Renal cortical epithelial cell (primary cell): Measurements from ENCODE around the gene ALDH1A2. TPM values are rescaled to one million over a fixed set of nuclear protein-coding genes. Genes with fewer than 3 reads are reported as not detected.
"Not testable (repeated sequence)": the region's sequence is repeated elsewhere in the genome, so short reads cannot be mapped to it uniquely, and the experiment has no call there.

Source experiments
- DNase-seq: peaks from one replicate; pipeline ENCODE4 v3.0.0-alpha.2; 2011; ENCODE audit warnings: low read depth
- total RNA-seq: library from RNA; depleted of rRNA; stranded (reverse); fragments of >200 nt; gene quantifications from 2 replicates; pipeline ENCODE4 v1.2.3, GENCODE V29; 2014

The ALDH1A2 gene
- total RNA-seq, 1 donor from 2014 or later: 26.8 TPM

GRCh38 chr15:58040150-58040549 lies 25.4 kb downstream of the ALDH1A2 start:
- DNase-seq: peak; percentile 28

DNA sequence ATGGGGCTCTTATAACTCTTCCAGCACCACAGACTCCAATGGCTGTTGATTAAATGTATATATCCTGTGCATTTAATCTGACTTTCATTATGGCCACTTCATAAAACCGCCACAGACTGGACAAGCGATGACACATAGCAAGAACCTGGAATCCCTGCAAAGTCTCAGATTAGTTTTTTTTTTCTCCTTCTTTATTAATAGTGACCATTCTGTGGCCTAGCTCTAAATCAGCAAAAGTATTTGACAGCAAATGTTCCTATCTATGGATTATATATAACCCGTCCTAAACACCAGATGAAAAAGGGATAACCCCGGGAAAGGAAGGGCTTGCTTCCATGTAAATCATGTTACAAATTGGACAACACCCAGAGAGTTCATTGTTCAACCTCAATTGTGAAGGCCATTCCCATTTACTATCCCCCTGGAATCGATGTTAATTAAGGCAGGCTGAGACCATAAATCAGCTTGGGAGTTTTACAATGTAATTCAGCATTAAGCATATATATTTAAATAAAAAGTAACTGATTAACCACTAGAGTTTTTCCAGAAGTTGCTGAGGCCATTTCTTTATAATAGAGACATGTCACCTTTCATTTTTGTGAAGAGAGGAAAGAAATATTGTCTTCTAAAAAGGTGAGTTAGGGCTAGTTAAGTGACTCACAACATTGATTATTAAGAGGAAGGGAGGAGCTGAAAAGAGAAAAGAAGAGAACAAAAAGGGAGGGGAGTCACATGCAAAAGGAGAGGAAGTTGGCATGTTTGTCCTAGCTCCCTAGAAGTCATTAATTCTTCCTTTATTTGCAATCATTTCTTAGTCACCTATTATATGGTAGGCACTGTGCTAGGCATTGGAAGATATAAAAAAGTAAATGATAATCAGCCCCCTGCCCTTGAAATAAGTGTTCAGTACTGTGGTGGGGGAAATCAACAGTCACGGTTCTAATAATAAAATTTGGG lies 26.2 kb downstream of the ALDH1A2 start:
- peak; percentile 69 for DNase-seq

- peak; percentile 92 for DNase-seq
These were observed 27.0 kb downstream of the ALDH1A2 start for GRCh38 chr15:58038426-58039078.

DNA sequence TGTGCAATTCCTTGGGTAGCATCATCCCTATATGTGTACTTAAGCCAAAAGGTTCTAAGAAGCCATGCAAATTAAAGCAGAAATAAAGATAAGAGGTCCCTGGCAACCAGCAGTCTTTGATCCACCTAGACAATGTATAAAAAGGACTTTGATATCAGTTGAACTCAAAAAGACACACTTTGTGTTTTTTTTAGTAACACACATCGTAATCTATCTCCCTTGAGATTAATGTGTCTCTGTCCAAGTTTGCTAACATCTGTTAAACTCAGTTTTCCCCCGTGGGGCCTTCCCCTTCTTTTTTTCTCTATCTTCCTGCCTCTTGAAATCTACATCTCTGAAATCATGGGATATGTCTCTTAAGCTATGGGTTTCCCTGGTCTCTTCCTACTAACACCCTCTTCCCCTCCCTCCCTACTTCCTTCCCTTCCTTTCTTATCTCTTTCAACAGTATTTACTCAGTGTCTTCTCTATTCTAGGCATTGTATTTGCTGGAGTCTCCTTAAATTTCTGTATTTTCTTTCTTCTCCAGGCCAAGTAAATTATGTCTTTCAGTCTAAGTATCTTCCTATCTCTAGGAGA lies 27.7 kb downstream of the ALDH1A2 start:
- no peak for DNase-seq

GRCh38 chr15:58036579-58036978 lies 28.9 kb downstream of the ALDH1A2 start:
- no peak for DNase-seq

- not testable (repeated sequence) for DNase-seq
These were observed 37.1 kb downstream of the ALDH1A2 start for GRCh38 chr15:58028392-58028791.

- no peak for DNase-seq
These were observed 39.0 kb downstream of the ALDH1A2 start for GRCh38 chr15:58026552-58026951.

GRCh38 chr15:58026051-58026450 lies 39.5 kb downstream of the ALDH1A2 start:
- no peak for DNase-seq

DNA sequence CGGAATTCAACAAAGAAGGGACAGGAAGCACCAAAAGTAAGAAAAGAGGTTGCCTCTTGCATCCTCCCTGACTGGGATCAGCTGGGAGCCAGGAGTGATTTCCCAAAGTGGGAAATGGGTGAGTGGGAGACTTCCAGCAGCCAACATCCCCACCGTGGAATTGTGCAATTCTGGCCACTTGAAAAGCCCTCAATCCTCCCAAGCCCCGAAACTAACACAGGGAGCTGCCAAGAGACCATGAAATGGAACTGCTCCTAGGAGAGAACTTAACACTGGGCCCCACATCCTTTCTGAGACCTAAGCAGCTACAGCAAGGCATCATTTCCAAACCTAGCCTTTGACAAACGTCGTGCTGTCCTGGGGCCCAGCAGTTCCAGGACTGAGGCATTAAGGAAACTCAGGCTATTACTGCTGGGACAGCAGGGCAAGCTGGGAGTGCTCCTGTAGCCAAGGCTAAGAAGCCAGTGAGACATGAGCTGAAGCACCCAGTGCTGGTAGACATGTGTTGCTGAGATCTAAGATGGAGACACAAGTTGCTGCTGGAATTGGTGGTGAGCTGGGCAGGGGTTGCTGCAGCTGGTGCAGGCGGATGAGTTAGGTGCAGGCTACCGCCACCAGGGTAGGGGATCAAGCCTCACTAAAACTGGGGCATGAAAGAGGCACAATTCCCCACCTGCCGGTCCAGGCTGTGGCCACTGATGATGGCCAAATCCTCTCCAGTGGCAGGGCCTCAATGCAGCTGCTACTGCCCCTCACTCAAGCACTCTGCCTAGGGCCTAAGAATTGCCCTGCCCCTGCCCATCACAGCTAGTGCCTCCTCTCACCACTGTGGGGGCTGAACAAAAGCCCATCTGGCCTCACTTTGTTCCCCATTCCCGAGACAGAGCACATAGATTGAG lies 43.9 kb downstream of the ALDH1A2 start:
- DNase-seq: no peak

DNA sequence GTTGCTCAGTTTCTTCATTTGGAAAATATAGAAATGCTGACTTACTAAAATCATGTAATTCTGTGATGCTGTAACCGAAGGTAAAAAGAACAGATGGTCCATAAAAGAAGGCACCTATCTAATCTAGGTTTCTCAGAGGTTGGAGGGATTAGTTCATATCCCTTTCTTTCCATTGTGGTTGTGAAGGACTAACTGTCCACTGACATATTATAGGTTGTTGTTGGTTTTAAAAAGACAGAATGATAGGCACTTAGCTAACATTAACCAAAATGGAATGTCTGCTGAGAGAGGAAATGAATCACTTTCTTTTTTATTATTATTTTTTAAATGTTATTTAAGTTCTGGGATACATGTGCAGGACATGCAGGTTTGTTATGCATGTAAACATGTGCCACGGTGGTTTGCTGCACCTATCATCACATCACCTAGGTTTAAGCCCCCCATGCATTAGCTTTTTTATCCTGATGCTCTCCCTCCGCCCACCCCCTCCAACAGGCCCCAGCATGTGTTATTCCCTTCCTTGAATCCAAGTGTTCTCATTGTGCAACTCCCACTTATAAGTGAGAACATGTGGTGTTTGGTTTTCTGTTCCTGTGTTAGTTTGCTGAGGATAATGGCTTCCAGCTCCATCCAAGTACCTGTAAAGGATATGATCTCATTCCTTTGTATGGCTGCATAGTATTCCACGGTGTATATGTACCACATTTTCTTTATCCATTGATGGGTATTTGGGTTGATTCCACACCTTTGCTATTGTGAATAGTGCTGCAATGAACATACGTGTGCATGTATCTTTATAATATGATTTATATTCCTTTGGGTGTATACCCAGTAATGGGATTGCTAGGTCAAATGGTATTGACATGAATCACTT lies 45.8 kb downstream of the ALDH1A2 start:
- DNase-seq: peak; percentile 64

- DNase-seq: no peak
These were observed 47.6 kb downstream of the ALDH1A2 start for GRCh38 chr15:58017869-58018268.

DNA sequence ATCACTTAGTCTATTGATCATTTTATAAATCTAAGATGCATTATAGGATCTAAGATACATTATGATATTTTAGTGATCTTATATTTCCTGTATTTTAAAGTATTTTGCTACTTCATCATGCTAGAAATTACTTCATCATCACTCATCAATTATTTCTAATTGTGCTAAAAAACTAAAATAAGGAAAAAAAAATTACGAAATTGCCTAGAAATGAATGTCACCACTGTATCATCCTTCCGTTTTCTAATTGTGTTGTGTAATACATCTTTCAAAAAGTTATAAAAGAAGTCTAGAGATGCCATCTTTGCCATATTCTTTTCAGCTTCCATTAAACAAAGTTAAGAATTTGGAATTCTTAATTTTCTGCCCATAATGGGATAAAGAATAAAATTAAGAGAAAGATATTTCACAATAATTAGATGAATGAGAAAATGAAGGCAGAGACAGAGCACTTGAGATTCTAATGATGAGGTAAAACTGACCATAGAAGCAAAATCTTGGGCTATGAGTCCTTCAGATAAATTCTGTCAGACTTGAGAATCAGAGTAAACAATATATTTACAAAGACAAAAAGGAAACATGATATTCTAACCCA lies 48.8 kb downstream of the ALDH1A2 start:
- DNase-seq: no peak

GRCh38 chr15:58015565-58015964 lies 49.9 kb downstream of the ALDH1A2 start:
- peak; percentile 84 for DNase-seq

DNA sequence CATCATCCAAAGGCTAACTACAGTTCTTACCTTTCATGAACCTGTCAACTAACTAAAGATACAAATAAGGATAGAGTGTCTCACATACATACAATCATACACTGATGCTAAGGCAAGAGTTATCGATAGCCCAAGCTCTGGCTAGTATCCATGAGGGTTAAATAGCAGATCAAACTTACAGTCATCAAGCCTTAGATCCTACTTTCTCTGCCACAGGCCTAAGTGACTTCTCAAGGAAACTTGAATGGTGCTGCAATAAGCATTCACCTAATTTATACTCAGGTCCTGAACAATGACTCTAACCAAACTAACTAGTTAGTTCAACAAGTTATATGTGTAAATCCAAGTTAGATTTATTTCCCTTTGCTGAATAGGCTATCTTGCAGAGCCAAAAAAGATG lies 51.0 kb downstream of the ALDH1A2 start:
- no peak for DNase-seq

DNA sequence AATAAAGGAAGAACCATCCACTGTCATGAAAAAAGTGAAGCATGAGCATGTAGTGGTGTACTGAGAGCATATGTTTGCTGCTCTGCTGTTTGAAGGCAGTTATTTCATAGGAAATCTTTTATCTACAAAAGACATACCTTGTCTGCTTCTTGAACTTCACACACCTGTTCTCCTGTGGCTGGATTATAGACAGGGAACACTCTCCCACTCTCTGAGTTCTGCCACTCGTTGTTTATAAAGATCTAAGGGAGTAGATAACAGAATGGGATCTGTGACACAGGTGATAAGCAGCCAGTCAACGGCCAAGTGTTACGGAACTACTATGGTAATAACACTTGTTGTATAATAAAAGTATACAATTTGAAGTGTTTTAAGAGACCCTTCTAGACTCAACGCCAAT lies 51.5 kb downstream of the ALDH1A2 start:
- no peak for DNase-seq

DNA sequence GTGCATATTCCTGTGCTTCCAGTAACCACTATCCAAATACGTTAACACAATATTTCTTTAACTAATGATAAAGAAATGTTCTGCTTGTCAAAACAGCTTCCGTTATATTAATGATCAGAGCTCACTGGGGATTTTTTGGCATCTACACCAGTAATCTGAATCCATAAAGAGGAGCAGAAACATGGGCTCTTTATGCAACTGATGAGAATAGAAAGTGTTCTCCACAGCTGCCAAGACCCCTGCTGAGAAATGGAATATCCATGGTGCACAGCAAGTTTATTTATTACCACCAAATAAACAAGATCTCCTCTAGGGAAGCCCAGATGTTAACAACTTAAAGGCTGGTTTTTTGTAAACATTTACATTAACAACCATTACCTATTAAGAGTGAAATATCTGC lies 54.5 kb downstream of the ALDH1A2 start:
- DNase-seq: no peak

DNA sequence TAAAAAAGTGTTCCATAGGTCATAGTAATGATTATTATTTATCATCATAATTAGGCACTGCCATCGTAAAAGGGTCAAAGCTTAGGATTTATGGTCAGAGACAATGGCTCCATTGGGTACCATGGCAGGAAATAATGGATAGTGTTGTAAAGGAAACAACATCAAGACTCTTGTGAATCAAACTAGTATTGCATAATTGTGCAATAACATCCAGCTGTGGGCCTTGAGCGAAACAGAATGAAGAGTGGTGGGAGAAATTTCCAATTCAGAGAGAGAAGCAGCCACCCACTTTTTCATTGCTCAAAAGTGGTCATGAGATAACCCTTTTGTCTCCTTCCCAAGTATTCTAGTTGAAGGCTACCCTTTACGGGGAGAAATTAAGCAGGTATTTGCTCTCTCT lies 61.7 kb downstream of the ALDH1A2 start:
- no peak for DNase-seq

DNA sequence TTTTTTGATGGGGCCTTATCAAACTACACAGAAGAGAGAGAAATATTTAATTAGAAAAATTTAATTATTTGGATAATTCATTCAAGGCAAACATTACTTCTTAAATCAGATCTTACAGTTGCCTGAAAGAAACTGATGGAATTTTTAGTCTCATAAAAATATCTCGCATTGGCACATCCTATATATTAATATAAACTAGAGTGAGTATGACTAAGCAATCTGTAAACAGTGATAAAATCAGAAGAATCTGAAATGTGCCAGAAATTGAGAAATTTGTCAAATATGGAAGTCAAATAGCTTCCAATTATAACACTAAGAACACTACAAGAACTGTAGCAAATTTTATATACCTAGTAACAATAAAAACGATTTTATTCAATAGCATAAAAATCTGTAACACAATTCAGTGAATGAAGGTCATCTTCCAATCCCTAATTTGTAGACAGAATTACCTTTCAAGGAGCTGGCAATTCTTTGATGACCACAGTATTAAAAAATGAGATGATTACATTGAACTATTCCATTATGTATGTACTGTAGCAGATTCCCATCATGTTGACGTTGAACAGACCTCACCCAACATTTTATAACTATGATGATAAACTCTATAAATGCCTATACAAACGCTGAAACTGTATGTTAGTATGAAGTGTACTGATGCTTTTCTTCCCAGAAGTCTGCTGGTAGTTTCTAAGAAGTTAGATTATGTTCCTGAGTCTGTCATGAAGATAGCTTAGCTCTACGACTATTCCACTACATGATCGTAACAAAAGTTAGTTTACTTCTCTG lies 63.0 kb downstream of the ALDH1A2 start:
- DNase-seq: no peak

- DNase-seq: not testable (repeated sequence)
These were observed 65.8 kb downstream of the ALDH1A2 start for GRCh38 chr15:57999699-58000098.
